GM23248 (cell line): ENCODE results near the gene SLC15A5.

ENCODE experiments used
- EZH2 ChIP-seq: fragments of 200-600 bp; sonication (generic); IDR thresholded peaks from 2 replicates; pipeline ENCODE4 v1.6.1; 2018; ENCODE audit warnings: antibody characterized with exemption, mild to moderate bottlenecking; ENCODE audit not compliant: insufficient read depth, poor library complexity, severe bottlenecking
- EZH2phosphoT487 ChIP-seq: fragments of 200-600 bp; sonication (generic); IDR thresholded peaks from 2 replicates; pipeline ENCODE4 v1.6.1; 2018; ENCODE audit warnings: antibody characterized with exemption, moderate library complexity, mild to moderate bottlenecking, low read depth; ENCODE audit not compliant: insufficient read depth

DNA sequence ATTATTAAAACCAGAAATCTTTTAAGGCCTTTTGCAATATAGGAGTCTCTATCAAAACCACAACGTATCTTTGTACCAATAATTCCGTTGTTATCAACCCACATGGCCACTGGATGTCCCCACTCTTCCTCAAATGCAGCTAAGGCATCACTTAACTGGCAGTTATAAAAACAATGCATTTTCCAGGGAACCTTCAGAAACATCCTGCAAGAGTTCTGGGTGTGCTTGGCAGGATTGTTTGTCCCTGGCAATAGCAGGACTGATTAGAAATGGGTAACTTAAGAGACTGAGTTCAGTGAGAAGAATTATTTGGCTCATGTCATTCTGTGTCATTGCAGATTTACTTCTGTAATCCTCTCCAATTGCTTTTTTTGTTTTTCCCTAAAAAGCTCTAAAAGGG lies 112.0 kb downstream of the SLC15A5 start:
- TF ChIP-seq EZH2phosphoT487 = no peak
- TF ChIP-seq EZH2 = no peak
